CD4-positive, alpha-beta T cell treated with Interleukin-6 at 100 ng/mL for 8 hours (primary cell): Measurements from ENCODE around the gene STAM2.
"Not testable (repeated sequence)": the region's sequence is repeated elsewhere in the genome, so short reads cannot be mapped to it uniquely, and the experiment has no call there.

Experiments used
- DNase-seq: peaks from one replicate; pipeline ENCODE4 v3.0.0-alpha.2; 2020; ENCODE audit warnings: mixed read lengths, low spot score

Gene STAM2

DNA sequence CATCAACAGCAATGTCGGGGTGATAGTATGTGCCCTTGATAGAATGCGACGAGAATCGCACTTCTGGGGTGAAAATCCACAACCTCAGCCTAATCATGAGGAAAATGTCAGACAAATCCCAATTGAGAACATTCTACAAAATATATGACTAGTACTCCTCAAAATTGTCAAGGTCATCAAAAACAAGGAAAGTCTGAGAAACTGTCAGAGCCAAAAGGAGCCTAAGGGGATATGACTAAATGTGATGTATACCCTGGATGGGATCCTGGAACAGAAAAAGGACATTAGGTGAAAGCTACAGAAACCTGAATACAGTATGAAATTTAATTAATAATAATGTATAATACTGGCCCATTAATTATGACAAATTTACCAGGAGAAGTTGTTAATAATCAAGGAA, 69.1 kb downstream of the STAM2 start:
- no peak for DNase-seq

DNA sequence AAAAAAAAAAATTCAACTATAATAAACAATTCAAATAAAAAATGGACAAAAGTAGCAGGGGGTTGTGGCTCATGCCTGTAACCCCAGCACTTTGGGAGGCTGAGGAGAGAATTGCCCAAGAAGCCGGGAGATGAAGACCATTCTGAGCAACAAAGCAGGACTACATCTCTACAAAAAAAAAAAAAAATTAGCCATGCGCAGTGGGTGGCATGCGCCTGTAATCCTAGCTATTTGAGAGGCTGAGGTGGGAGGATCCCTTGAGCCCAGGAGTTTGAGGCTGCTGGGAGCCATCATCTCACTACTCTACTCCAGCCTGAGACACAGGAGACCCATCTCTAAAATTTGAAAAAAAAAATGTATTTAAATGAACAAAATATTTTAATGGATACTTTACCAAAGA, 72.3 kb downstream of the STAM2 start:
- DNase-seq = no peak

DNA sequence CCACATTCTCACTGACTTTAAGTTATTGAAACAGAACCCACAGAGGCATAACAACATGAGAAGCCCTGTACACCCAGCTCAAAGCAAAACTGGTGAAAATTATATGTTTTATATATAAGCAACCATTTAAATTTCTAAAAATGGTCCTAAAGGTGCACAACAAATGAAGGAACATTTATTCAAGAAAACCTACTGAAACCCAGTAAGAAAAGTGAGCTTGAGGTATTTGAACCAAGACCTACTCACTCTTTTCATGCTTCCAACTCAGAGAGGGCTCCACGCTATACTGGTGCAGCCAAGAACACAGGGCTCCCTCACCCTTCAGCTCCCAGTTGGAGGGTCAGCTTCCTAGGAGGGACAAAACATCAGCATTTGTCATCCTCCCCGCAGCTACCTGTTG, 74.6 kb downstream of the STAM2 start:
- no peak for DNase-seq

- DNase-seq = no peak
These were observed 76.1 kb downstream of the STAM2 start for GRCh38 chr2:152099367-152100050.

DNA sequence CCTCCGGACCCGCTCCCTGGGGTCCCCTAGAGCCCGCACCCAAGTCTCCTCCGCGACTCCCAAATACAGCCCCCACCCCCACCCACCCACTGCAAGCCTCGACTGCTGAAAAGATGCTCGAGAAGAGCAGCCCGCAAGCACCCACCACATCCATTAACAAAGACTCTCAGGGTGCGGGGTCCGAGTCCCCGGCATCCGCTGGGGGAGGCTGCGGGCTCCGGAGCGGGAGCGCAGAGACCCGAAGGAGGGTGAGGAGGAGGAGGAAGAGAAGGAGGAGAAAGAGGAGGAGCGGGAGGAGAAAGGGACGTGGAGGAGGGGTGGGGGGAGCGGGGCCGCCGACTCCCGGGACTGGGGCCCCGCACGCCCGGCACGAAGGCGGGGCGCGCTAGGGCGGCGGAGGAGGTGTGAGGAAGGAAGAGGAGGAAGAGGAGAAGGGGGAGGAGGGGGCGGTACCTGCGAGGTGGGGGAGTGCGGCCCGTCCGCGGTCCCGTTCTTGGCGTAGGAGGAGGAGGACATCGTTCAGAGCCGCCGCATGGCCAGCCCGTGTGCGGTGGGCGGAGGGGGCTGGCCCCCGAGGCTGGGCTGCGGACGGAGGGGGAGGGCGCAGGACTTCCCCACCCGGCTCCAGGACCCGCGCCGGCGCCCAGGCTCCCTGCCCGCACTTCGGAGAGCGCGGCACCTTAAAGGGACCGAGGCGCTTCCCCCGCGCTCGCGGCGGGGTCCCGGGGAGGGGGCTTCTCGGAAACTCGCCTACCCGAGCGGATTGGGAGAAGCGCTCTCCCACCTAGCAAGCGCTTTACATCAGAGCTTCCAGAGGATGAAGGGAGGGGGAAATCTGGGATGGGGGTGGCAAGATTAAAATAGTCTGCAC, 76.8 kb downstream of the STAM2 start, which contains the start of gene CACNB4:
TSS of gene CACNB4 (minus strand) at position 549 of the 871 bp plus-strand sequence.
- no peak for DNase-seq

GRCh38 chr2:152097801-152098495, 77.6 kb downstream of the STAM2 start:
- no peak for DNase-seq

DNA sequence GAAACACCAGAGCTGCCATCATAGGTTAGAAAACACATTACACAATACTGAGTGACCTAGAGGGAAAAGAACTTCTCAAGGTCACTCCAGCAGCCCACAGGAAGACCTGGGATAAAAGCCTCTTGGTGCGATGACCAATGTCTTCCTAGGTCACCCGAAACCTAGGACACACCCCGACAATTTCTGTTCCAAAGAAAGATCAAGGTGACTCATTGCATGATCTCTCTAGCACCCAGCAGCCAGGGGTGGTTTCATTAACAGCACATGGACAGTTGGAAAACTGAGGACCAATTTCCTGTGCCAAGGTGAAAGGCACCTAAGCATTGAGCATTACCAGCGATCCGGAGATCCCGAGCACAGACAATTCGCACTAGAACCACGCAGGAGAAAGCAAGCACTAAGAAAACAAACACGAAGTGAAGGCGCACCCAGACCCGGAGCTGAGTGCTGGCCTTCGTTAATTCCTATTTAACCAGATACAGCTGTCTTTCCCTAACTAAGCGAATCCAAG, 78.2 kb downstream of the STAM2 start:
- no peak for DNase-seq

GRCh38 chr2:152095146-152095545, 80.4 kb downstream of the STAM2 start:
- DNase-seq = no peak

GRCh38 chr2:152094014-152094413, 81.5 kb downstream of the STAM2 start:
- DNase-seq = no peak

DNA sequence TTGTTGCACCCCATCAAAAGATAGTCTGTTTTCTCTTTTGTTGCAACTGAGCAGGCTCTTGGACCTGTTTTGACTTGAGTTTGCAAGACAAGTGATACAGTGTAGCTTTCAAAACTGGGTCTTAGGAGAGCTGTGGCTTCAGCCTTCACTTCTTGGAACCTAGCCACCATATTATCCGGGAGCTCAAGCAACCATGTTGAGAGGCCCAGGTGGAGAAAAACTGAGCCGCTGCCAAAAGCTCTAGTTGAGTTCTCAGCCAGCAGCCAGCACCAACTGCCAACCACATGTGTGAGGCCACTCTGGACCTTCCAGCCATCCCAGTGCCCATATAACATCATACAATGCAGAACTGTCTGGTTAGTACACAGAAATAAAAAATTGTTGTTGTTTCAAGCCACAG, 82.1 kb downstream of the STAM2 start:
- no peak for DNase-seq

DNA sequence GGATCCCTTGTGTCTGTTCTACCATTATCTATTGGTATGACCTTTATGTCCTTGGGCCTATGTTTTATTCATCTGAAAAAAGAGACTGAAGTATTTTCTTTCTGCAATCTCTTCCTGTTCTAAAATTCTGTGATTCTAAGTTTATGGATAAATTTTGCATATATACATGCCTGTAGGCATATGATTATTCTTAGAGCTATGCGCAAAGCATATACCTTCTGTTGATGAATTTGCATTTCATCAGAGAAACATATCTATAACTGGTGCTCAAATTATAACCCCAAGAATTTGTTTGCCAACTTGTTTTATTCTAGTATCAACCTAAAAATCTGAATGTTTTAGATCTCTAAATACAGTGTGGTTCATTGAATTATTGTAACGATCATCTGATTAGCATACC, 83.5 kb downstream of the STAM2 start:
- DNase-seq = no peak

DNA sequence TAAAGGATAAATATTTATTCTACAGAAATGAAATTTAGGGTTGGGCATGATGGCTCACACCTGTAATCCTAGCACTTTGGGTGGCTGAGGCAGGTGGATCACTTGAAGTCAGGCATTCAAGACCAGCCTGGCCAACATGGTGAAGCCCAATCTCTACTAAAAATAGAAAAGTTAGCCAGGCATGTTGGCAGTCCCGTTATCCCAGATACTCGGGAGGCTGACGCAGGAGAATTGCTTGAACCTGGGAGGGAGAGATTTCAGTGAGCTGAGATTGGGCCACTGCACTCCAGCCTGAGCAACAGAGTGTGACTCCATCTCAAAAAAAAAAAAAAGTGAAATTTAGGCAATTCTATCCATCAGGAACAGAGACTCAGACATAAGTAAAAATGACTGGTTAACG, 84.8 kb downstream of the STAM2 start:
- DNase-seq = not testable (repeated sequence)

- no peak for DNase-seq
These were observed 86.3 kb downstream of the STAM2 start for GRCh38 chr2:152089238-152089637.

DNA sequence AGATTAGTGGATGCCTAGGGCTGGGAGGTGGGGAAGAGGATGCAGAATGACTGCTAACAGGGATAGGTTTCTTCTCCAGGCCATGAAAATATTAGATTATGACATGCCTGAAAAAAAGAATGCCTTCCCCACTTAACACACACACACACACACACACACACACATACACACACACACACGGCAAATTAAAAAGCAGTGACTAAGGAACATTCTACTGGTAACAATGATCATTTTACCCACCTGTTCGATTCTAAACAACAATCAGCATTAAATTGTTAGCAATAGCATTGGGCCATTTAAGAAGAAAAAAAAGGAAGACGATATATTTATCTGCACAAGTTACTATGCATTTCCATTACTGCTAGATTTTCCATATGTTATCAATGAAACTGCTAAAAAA, 87.6 kb downstream of the STAM2 start:
- no peak for DNase-seq

- no peak for DNase-seq
These were observed 89.3 kb downstream of the STAM2 start for GRCh38 chr2:152086231-152086630.

- no peak for DNase-seq
These were observed 91.5 kb downstream of the STAM2 start for GRCh38 chr2:152084076-152084475.

- DNase-seq = no peak
These were observed 92.2 kb downstream of the STAM2 start for GRCh38 chr2:152083202-152083875.

- no peak for DNase-seq
These were observed 96.9 kb downstream of the STAM2 start for GRCh38 chr2:152078662-152079061.

GRCh38 chr2:152078023-152078422, 97.5 kb downstream of the STAM2 start:
- no peak for DNase-seq

DNA sequence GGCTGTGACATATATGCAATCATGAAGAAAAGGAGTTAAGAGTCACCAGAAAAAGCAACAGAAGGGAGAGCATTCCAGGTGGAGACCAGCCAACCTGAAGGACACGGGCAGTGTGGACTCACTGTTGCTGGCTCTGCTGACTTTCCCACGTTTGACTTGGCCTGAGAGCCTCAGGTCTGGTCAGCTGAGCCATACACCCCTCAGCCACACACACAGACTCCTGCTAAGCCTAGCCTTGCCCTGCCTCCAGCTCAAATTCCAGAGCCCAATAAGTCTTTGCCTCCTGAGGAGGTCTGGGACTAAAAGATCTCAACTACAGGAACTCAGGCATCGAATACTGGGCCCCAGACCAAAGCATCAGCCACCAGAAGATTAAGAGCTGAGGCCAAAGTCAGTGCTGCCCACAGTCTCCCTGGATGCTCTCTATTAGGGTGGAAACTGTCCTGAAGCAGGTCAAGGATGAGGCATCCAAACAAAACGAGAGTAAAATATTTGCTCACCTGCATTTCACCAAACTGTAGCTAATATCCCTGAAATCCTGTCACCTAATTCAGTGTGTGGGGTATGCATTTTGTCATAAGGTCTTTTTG, 100.0 kb downstream of the STAM2 start:
- DNase-seq = no peak

GRCh38 chr2:152072011-152072410, 103.6 kb downstream of the STAM2 start:
- DNase-seq = no peak

GRCh38 chr2:152071518-152071917, 104.0 kb downstream of the STAM2 start:
- DNase-seq = no peak
